SK-N-SH treated with all-trans-retinoic acid at 6 μM for 48 hours (cell line): ENCODE measurements around the gene AKAP6.

Experiments used
- ATAC-seq: fragments of 200-7000 bp; cut with Tn5 transposase; 3 replicates; pipeline ENCODE4 v1.9.1; 2020; ENCODE audit warnings: mild to moderate bottlenecking, moderate library complexity
- ARNTL ChIP-seq: fragments of 450-650 bp; formaldehyde crosslinking; IDR thresholded peaks from 2 replicates; pipeline ENCODE4 v1.5.0; 2020; ENCODE audit warnings: low read depth, mild to moderate bottlenecking, moderate library complexity, borderline replicate concordance
- CSDC2 ChIP-seq: fragments of 250-450 bp; sonication (Bioruptor Pico); IDR thresholded peaks from 2 replicates; pipeline ENCODE4 v1.5.0; 2020; ENCODE audit warnings: mild to moderate bottlenecking, moderate library complexity
- ESRRG ChIP-seq: fragments of 250-450 bp; sonication (Bioruptor Pico); IDR thresholded peaks from 2 replicates; pipeline ENCODE4 v1.6.1; 2021; ENCODE audit warnings: mild to moderate bottlenecking
- GLIS3 ChIP-seq: fragments of 250-450 bp; sonication (Bioruptor Pico); IDR thresholded peaks from 2 replicates; pipeline ENCODE4 v1.5.0; 2020; ENCODE audit warnings: mild to moderate bottlenecking, moderate library complexity
- ISL1 ChIP-seq: fragments of 250-450 bp; sonication (Bioruptor Pico); IDR thresholded peaks from 2 replicates; pipeline ENCODE4 v2.1.2; 2022; ENCODE audit warnings: mild to moderate bottlenecking, moderate library complexity
- OSR1 ChIP-seq: fragments of 250-450 bp; sonication (Bioruptor Pico); IDR thresholded peaks from 2 replicates; pipeline ENCODE4 v1.8.0; 2022; ENCODE audit warnings: moderate library complexity, mild to moderate bottlenecking, inconsistent platforms
- PPARA ChIP-seq: fragments of 250-450 bp; sonication (Bioruptor Pico); IDR thresholded peaks from 2 replicates; pipeline ENCODE4 v1.5.0; 2020; ENCODE audit warnings: mild to moderate bottlenecking, borderline replicate concordance
- RARB ChIP-seq: fragments of 250-450 bp; sonication (Bioruptor Pico); IDR thresholded peaks from 2 replicates; pipeline ENCODE4 v1.8.0; 2021; ENCODE audit warnings: mild to moderate bottlenecking, moderate library complexity
- SNAI2 ChIP-seq: fragments of 250-450 bp; sonication (Bioruptor Pico); IDR thresholded peaks from 2 replicates; pipeline ENCODE4 v1.5.0; 2020; ENCODE audit warnings: mild to moderate bottlenecking, moderate library complexity
- TCF4 ChIP-seq: fragments of 250-450 bp; sonication (Bioruptor Pico); IDR thresholded peaks from 2 replicates; pipeline ENCODE4 v1.8.0; 2021; ENCODE audit warnings: mild to moderate bottlenecking, moderate library complexity, borderline replicate concordance
- ZC3H10 ChIP-seq: fragments of 250-450 bp; sonication (Bioruptor Pico); IDR thresholded peaks from 2 replicates; pipeline ENCODE4 v1.5.1; 2021; ENCODE audit warnings: mild to moderate bottlenecking, moderate library complexity
- ZFP3 ChIP-seq: fragments of 250-450 bp; sonication (Bioruptor Pico); IDR thresholded peaks from 2 replicates; pipeline ENCODE4 v1.5.0; 2020; ENCODE audit warnings: mild to moderate bottlenecking, moderate library complexity
- ZFP30 ChIP-seq: fragments of 450-650 bp; formaldehyde crosslinking; IDR thresholded peaks from 2 replicates; pipeline ENCODE4 v1.5.0; 2022; ENCODE audit warnings: mild to moderate bottlenecking, moderate library complexity
- ZNF70 ChIP-seq: fragments of 450-650 bp; formaldehyde crosslinking; IDR thresholded peaks from 2 replicates; pipeline ENCODE4 v1.5.0; 2020; ENCODE audit warnings: mild to moderate bottlenecking, moderate library complexity
- ZNF8 ChIP-seq: fragments of 450-650 bp; formaldehyde crosslinking; IDR thresholded peaks from 2 replicates; pipeline ENCODE4 v1.5.0; 2020; ENCODE audit warnings: mild to moderate bottlenecking, moderate library complexity
- TF ChIP-seq, protein P1 (sequence below): fragments of 250-450 bp; sonication (Bioruptor Pico); IDR thresholded peaks from 2 replicates; pipeline ENCODE4 v1.5.1; 2020; ENCODE audit warnings: low read depth, mild to moderate bottlenecking, moderate library complexity
- TF ChIP-seq, protein P2 (sequence below): fragments of 250-450 bp; sonication (Bioruptor Pico); IDR thresholded peaks from 2 replicates; pipeline ENCODE4 v1.5.1; 2021; ENCODE audit warnings: mild to moderate bottlenecking, moderate library complexity
- TF ChIP-seq, protein P3 (sequence below): fragments of 250-450 bp; sonication (Bioruptor Pico); IDR thresholded peaks from 2 replicates; pipeline ENCODE4 v1.8.0; 2021; ENCODE audit warnings: low read depth, mild to moderate bottlenecking, moderate library complexity, borderline replicate concordance
- TF ChIP-seq, protein P4 (sequence below): fragments of 250-450 bp; sonication (Bioruptor Pico); IDR thresholded peaks from 2 replicates; pipeline ENCODE4 v1.5.0; 2020; ENCODE audit warnings: mild to moderate bottlenecking, moderate library complexity
- TF ChIP-seq, protein P5 (sequence below): fragments of 250-450 bp; sonication (Bioruptor Pico); IDR thresholded peaks from 2 replicates; pipeline ENCODE4 v1.8.0; 2020; ENCODE audit warnings: mild to moderate bottlenecking, moderate library complexity, borderline replicate concordance

The AKAP6 gene

DNA sequence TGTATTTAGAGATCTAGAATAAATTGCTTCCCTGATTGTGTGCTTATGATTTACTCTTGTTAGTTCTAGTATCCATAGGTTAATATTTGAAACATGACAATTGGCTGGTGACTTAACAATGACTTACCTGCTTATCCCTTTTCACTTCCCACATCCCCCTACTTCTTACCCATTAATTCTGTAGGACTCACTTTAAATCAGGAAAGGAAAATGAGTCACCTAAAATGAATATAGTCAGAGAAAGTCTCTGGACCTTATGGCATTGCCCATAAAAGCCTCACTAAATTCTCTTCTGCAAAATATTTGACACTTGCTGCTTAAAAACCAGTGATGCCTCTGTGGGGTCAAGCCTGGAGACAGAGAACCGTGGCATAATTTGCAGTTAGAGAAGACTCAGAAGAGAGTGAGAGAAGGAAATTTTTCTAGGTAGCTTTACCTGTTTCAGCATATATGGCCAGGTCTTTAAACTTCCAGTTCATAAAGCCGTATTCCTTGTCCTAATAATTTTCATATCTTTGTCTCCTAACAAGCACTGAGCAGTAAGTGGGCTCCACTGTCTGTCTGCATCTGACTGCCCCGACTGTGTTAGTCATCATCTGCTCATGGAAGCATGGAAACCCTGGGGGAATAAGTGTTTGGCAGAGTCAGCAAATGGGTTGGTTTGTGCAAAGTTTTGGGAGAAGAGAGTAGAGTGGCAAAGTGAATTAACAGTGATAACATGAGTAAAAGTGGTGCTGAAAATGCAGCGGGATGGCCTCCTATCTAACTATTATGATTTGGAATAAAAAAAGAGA lies 294.4 kb downstream of the AKAP6 start:
- ATAC-seq: 0 out of 3 replicates have a peak, but pooled peaks have one; percentile 21
- TF ChIP-seq PPARA (CRISPR knock-in tag): no peak
- TF ChIP-seq, protein P1, sequence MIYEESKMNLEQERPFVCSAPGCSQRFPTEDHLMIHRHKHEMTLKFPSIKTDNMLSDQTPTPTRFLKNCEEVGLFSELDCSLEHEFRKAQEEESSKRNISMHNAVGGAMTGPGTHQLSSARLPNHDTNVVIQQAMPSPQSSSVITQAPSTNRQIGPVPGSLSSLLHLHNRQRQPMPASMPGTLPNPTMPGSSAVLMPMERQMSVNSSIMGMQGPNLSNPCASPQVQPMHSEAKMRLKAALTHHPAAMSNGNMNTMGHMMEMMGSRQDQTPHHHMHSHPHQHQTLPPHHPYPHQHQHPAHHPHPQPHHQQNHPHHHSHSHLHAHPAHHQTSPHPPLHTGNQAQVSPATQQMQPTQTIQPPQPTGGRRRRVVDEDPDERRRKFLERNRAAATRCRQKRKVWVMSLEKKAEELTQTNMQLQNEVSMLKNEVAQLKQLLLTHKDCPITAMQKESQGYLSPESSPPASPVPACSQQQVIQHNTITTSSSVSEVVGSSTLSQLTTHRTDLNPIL (CRISPR knock-in tag): no peak
- no peak for TF ChIP-seq RARB
- TF ChIP-seq ZC3H10 (CRISPR knock-in tag): no peak

DNA sequence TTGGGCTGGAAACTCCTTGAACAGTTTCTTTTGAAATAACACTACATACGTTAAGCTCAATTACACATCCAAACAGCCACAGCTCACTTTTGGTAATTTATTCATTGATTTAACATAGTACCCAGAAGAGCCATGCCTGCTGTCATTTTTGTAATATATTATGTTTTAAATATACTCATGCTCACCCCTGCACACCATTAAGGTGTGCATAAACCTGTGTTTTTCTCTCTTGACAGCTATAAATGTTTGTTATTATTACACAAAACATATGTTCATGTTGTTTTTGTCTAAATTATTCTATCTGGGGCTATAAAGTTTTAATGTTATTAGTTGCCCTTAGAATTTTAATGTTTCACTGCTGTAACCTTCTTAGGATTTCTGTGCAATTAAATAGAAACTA lies 296.1 kb downstream of the AKAP6 start:
- no peak for ATAC-seq
- TF ChIP-seq RARB (no peak), PPARA (CRISPR knock-in tag) (no peak), TCF4 (CRISPR knock-in tag) (no peak), ISL1 (no peak), ARNTL (CRISPR knock-in tag) (no peak), GLIS3 (no peak), SNAI2 (CRISPR knock-in tag) (no peak), ESRRG (CRISPR knock-in tag) (no peak), ZNF70 (CRISPR knock-in tag) (no peak), ZFP3 (CRISPR knock-in tag) (no peak)
- TF ChIP-seq, protein P2, sequence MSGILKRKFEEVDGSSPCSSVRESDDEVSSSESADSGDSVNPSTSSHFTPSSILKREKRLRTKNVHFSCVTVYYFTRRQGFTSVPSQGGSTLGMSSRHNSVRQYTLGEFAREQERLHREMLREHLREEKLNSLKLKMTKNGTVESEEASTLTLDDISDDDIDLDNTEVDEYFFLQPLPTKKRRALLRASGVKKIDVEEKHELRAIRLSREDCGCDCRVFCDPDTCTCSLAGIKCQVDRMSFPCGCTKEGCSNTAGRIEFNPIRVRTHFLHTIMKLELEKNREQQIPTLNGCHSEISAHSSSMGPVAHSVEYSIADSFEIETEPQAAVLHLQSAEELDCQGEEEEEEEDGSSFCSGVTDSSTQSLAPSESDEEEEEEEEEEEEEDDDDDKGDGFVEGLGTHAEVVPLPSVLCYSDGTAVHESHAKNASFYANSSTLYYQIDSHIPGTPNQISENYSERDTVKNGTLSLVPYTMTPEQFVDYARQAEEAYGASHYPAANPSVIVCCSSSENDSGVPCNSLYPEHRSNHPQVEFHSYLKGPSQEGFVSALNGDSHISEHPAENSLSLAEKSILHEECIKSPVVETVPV (CRISPR knock-in tag): no peak
- TF ChIP-seq, protein P3, sequence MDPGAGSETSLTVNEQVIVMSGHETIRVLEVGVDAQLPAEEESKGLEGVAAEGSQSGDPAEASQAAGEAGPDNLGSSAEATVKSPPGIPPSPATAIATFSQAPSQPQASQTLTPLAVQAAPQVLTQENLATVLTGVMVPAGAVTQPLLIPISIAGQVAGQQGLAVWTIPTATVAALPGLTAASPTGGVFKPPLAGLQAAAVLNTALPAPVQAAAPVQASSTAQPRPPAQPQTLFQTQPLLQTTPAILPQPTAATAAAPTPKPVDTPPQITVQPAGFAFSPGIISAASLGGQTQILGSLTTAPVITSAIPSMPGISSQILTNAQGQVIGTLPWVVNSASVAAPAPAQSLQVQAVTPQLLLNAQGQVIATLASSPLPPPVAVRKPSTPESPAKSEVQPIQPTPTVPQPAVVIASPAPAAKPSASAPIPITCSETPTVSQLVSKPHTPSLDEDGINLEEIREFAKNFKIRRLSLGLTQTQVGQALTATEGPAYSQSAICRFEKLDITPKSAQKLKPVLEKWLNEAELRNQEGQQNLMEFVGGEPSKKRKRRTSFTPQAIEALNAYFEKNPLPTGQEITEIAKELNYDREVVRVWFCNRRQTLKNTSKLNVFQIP (CRISPR knock-in tag): no peak
- TF ChIP-seq, all 23 proteins: peak for 0

DNA sequence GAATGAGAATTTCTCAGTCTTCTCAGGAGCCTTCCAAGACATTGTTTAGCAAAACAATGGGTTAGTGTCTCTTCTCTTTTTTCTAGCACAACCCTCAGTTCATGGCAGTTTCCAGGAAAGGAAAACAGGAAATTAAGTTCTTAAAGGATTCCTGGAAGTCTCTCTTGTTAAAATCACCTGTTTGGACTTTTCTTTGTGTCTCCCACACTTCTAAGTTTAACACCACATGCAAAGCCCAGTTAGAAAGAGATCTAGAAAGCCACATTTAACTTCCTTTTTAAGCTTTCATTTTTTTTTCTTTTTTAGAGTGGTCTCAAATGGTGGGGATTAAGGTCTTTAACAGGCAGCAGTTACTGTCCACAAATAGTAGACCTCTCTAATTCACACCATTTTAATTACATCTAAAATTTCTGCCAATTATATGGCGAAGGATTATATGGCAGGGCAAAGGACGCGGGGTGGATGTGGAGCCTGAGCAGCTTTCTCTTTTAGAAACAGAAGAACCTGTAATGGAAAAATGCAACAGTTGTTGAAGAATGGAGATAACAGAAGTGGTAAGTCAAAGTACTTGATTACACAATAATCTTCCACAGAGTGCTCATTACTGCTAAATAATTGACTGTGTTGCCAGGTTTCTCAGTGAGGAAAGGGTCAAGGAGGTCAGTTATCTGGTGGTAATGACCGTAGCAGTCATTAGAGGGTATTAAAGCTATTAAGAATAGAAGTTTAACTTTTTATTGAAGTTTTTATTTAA lies 298.6 kb downstream of the AKAP6 start:
- no peak for ATAC-seq
- TF ChIP-seq, protein P4, sequence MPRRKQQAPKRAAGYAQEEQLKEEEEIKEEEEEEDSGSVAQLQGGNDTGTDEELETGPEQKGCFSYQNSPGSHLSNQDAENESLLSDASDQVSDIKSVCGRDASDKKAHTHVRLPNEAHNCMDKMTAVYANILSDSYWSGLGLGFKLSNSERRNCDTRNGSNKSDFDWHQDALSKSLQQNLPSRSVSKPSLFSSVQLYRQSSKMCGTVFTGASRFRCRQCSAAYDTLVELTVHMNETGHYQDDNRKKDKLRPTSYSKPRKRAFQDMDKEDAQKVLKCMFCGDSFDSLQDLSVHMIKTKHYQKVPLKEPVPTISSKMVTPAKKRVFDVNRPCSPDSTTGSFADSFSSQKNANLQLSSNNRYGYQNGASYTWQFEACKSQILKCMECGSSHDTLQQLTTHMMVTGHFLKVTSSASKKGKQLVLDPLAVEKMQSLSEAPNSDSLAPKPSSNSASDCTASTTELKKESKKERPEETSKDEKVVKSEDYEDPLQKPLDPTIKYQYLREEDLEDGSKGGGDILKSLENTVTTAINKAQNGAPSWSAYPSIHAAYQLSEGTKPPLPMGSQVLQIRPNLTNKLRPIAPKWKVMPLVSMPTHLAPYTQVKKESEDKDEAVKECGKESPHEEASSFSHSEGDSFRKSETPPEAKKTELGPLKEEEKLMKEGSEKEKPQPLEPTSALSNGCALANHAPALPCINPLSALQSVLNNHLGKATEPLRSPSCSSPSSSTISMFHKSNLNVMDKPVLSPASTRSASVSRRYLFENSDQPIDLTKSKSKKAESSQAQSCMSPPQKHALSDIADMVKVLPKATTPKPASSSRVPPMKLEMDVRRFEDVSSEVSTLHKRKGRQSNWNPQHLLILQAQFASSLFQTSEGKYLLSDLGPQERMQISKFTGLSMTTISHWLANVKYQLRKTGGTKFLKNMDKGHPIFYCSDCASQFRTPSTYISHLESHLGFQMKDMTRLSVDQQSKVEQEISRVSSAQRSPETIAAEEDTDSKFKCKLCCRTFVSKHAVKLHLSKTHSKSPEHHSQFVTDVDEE (CRISPR knock-in tag): no peak
- TF ChIP-seq ZNF8 (CRISPR knock-in tag): no peak
- no peak for TF ChIP-seq GLIS3
- TF ChIP-seq CSDC2 (CRISPR knock-in tag): no peak
- TF ChIP-seq, protein P2 (CRISPR knock-in tag): no peak
- TF ChIP-seq ISL1: no peak
- TF ChIP-seq, protein P1 (CRISPR knock-in tag): no peak
- TF ChIP-seq ESRRG (CRISPR knock-in tag): no peak
- TF ChIP-seq ZFP3 (CRISPR knock-in tag): no peak
- TF ChIP-seq ZFP30: no peak
- TF ChIP-seq OSR1 (CRISPR knock-in tag): no peak
- TF ChIP-seq, protein P5, sequence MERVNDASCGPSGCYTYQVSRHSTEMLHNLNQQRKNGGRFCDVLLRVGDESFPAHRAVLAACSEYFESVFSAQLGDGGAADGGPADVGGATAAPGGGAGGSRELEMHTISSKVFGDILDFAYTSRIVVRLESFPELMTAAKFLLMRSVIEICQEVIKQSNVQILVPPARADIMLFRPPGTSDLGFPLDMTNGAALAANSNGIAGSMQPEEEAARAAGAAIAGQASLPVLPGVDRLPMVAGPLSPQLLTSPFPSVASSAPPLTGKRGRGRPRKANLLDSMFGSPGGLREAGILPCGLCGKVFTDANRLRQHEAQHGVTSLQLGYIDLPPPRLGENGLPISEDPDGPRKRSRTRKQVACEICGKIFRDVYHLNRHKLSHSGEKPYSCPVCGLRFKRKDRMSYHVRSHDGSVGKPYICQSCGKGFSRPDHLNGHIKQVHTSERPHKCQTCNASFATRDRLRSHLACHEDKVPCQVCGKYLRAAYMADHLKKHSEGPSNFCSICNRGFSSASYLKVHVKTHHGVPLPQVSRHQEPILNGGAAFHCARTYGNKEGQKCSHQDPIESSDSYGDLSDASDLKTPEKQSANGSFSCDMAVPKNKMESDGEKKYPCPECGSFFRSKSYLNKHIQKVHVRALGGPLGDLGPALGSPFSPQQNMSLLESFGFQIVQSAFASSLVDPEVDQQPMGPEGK (CRISPR knock-in tag): no peak
- no peak for TF ChIP-seq SNAI2 (CRISPR knock-in tag)
- TF ChIP-seq ZC3H10 (CRISPR knock-in tag): no peak
- no peak for TF ChIP-seq ZNF70 (CRISPR knock-in tag)
